Aorta (tissue), 5 donors: ENCODE measurements around the gene NKAIN2. TPM values are rescaled to one million over a fixed set of nuclear protein-coding genes. Genes with fewer than 3 reads are reported as not detected.

Source experiments
- ATAC-seq: fragments of 200-7000 bp; cut with Tn5 transposase; one replicate; pipeline ENCODE4 v1.9.1; 2022; ENCODE audit warnings: moderate library complexity; ENCODE audit not compliant: low FRiP score
- DNase-seq, 2 donors: peaks; one replicate each; pipeline ENCODE4 v3.0.0-alpha.2; 2020
- H3K27ac ChIP-seq, 2 donors: one replicate each; pipeline ENCODE4 v1.5.1; 2013; ENCODE audit warnings: low read length in 2 of 2, mild to moderate bottlenecking in 2 of 2, moderate library complexity in 2 of 2, control low read depth in 1 of 2, inconsistent platforms in 1 of 2, low read depth in 1 of 2
- H3K27me3 ChIP-seq, 2 donors: one replicate each; pipeline ENCODE4 v1.6.1; 2013; ENCODE audit warnings: control low read depth in 1 of 2, low read length in 1 of 2, mild to moderate bottlenecking in 1 of 2, moderate library complexity in 1 of 2; ENCODE audit not compliant: insufficient read depth in 2 of 2, control insufficient read depth in 1 of 2
- H3K36me3 ChIP-seq, 2 donors: one replicate each; pipeline ENCODE4 v1.6.1; 2013; ENCODE audit warnings: control low read depth in 1 of 2, low read length in 1 of 2, mild to moderate bottlenecking in 1 of 2; ENCODE audit not compliant: insufficient read depth in 2 of 2, control insufficient read depth in 1 of 2
- H3K4me1 ChIP-seq, 2 donors: one replicate each; pipeline ENCODE4 v1.6.1; 2013; ENCODE audit warnings: low read length in 2 of 2, control low read depth in 1 of 2, mild to moderate bottlenecking in 1 of 2, moderate library complexity in 1 of 2; ENCODE audit not compliant: insufficient read depth in 2 of 2, control insufficient read depth in 1 of 2
- H3K4me3 ChIP-seq, 2 donors: one replicate each; pipeline ENCODE4 v1.5.1; 2013; ENCODE audit warnings: low read length in 2 of 2, control low read depth in 1 of 2, mild to moderate bottlenecking in 1 of 2
- H3K9me3 ChIP-seq: one replicate; pipeline ENCODE4 v1.6.1; 2013; ENCODE audit warnings: mild to moderate bottlenecking, low read length; ENCODE audit not compliant: control insufficient read depth
- WGBS, 2 donors: extraction: QIAGEN DNeasy Blood & Tissue Kit; methylation state at CpG; one replicate each; pipeline ENCODE4 v1.1.7; 2013; 5-methylcytosine and 5-hydroxymethylcytosine counted together
- intact Hi-C, 2 donors: fragments of 100-400 bp; cut with DNase I; formaldehyde crosslinking; loops; one replicate each; pipeline versions ENCODE4 v1.14.2 to v1.15.0; 2022
- long read RNA-seq, 2 donors: library from polyadenylated mRNA; unstranded; transcript quantifications; one replicate each; pipeline ENCODE4 v2.0.0, GENCODE V29; 2020 to 2021
- polyA plus RNA-seq, 2 donors: library from polyadenylated mRNA; stranded (reverse); fragments of 200-250 nt; gene quantifications; one replicate each; pipeline ENCODE4 v1.2.3, GENCODE V29; 2013
- total RNA-seq, 2 donors: library from RNA; stranded (reverse); fragmentation: NEBNext Ultra II Directional; extraction: Animal tissue kit (Norgen Biotek cat#: 25700); gene quantifications; one replicate each; pipeline ENCODE4 v1.2.1, GENCODE V29; 2021
- donor health status: healthy with polysubstance abuse.
- donor health status: Bipolar disorder and iron deficiency.
- donor health status: DM: no; HTN: no; CAD: no.
- donor health status: DM: no; HTN: no; CAD: no.
- donor health status: DM: yes; HTN: yes; CAD: no.

NKAIN2 gene
- total RNA-seq, result 1 to 10 TPM; 1.4 to 1.9 TPM
- not detected for polyA plus RNA-seq
- long read RNA-seq, donor 1, partial matches to known transcripts, result 0 of 11 reads
- long read RNA-seq, donor 1, other reads (novel, unspliced or antisense), result 11 of 11 reads
- long read RNA-seq, donor 2, partial matches to known transcripts, result 1 of 14 reads
- long read RNA-seq, donor 2, other reads (novel, unspliced or antisense), result 13 of 14 reads

DNA sequence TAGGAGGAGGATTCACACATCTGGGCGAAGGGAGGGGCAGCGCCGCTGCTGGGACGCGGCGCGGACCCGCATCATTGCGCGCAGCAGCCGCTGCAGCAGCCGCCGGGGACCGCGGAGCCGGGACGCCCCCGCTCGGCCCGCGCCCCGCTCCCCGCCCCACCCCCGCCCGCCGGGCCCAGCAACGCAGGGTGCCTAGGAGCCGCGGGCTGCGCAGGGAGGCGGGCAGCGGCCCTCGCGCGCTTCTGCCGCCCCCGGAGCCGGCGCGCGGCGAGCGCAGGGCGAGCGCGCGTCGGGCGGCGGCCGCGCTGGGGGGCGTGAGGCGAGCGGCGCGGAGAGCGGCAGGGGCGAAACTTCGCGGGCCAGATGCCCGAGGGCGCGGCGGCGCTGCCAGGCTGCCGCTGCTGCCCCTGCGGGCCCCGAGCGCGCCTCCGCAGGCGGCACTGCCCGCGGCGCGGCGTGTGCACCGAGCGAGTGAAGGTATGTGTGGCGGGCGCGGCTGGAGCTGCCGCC lies at the start of gene NKAIN2:
TSS of gene NKAIN2 (plus strand) at position 362 of the 510 bp plus-strand sequence.
- peak within 1 kb of the TSS; percentile 0 to 51 for H3K4me3 ChIP-seq
- H3K4me1 ChIP-seq, result no peaks in the 10 kb centered on the region
- H3K27me3 ChIP-seq, result no peaks in the 10 kb centered on the region
- WGBS, 2 donors, result 1% methylated on average over 37 to 84 of the region's 84 CpGs
- DNase-seq (no peak), ATAC-seq (no peak)
- no peaks in the 10 kb centered on the region for H3K9me3 ChIP-seq
- no peak within 1 kb of the TSS for H3K27ac ChIP-seq
- intact Hi-C loops, result loop anchor here (10.0 kb wide), 1 partner anchor 1051 kb away; no protein-coding TSS in a partner anchor
- no peaks in the 10 kb centered on the region for H3K36me3 ChIP-seq

DNA sequence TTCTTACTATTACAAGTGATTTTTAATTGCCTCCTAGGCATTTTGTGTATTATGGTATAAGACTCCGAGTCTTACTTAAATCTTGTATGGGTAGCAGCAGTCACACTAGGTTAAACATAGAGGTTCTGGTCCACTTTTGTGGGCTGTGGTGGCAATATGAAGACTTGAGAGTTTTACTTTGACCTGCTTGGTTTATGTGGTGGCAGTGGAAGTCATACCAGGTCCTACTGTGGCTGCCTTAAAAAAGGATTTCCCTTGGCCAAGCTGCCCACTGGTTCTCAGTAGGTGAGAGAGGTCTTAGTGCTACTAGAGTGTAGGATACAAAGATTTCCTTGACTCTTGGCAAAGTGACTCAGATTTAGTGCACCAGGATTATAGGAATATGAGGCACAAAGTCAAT lies 44.2 kb upstream of the NKAIN2 start:
- intact Hi-C loops, result no loop called here
- WGBS, 2 donors, result 96 to 100% methylated on average over 1 of the region's 1 CpG

DNA sequence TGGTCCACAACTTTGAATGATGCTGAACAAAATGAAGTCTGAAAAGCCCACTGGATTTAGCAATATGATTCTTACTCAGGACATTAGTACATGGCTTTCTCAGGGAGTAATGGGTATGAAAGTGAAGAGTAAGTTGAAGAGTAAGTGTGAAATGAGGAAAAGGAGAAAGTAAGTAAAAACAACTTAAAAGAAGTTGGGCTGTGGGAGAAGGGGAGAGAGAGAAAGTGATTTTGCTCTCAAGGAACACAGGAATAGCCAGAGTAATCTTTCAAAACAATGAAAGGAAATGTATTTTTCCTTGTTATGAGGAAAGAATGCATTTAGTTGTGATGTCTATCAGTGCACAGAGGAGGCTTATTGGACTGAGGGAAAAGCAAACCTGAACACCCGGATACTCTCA lies 39.8 kb upstream of the NKAIN2 start:
- intact Hi-C loops, result no loop called here
- no peaks in the 10 kb centered on the region for H3K4me1 ChIP-seq
- no peak for ATAC-seq

More for the DNA sequence above, 44.2 kb upstream of the NKAIN2 start:
- ATAC-seq (no peak), DNase-seq (no peak)
- no peaks in the 10 kb centered on the region for H3K27me3 ChIP-seq
- no peaks in the 10 kb centered on the region for H3K9me3 ChIP-seq
- no peak overlapping the region for H3K4me3 ChIP-seq
- H3K36me3 ChIP-seq, result no peaks in the 10 kb centered on the region
- no peaks in the 10 kb centered on the region for H3K4me1 ChIP-seq
- H3K27ac ChIP-seq, result no peak overlapping the region

DNA sequence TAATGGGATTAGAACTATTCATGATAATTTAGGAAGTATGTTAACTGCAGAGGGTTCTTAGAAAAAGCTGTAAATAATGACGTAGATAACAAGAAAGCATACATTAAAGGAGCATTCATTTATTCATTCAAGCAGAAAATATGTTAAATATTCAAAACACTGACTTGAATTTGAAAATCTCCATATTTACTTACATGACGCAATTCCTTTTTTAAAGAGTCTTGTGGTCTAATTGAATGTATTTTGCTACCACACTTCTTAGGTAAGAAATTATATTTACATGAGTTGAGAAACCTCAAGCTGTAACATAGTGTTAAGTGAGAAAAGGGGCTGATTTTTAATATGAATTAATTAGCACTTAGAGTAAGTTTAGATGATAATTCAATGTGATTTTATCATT lies 38.9 kb upstream of the NKAIN2 start:
- DNase-seq, result no peak

More for the DNA sequence above, 39.8 kb upstream of the NKAIN2 start:
- Histone ChIP-seq H3K9me3 (no peaks in the 10 kb centered on the region), H3K4me3 (no peak overlapping the region), H3K27me3 (no peaks in the 10 kb centered on the region), H3K27ac (no peak overlapping the region), H3K36me3 (no peaks in the 10 kb centered on the region)
- DNase-seq, result no peak
- WGBS, 2 donors, result 57 to 68% methylated on average over 1 of the region's 1 CpG

DNA sequence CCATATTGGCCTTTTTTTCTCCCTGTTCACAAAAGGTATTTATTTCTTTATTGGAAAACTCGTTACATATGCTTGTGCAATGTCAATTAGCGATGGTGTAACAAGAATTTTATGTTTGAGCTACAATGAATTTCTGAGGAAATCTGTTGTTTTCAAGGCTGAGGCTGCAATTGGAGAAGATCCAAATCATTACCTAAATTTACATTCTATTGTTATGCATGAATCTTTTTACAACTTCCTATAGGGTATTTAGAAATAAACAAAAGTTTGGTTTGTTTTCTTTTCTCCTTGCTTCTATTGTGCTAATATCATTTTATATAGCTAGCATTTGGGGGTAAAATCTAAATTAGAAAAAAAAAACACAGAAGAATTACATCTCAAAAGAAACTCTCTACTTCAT lies 34.7 kb upstream of the NKAIN2 start:
- Histone ChIP-seq H3K4me1 (peaks cover 0 to 11% of the 10 kb centered on the region in 2 donors), H3K4me3 (no peak overlapping the region), H3K36me3 (no peaks in the 10 kb centered on the region), H3K27me3 (no peaks in the 10 kb centered on the region), H3K9me3 (no peaks in the 10 kb centered on the region), H3K27ac (no peak overlapping the region)
- ATAC-seq, result no peak
- WGBS, 2 donors, result 93 to 95% methylated on average over 2 of the region's 2 CpGs
- DNase-seq, result no peak
- intact Hi-C loops, result no loop called here

More for the DNA sequence above, 38.9 kb upstream of the NKAIN2 start:
- no peaks in the 10 kb centered on the region for H3K36me3 ChIP-seq
- no peaks in the 10 kb centered on the region for H3K9me3 ChIP-seq
- H3K4me3 ChIP-seq, result no peak overlapping the region
- H3K4me1 ChIP-seq, result no peaks in the 10 kb centered on the region
- H3K27me3 ChIP-seq, result no peaks in the 10 kb centered on the region
- ATAC-seq, result no peak
- 66 to 69% methylated on average over 2 of the region's 2 CpGs for WGBS, 2 donors
- intact Hi-C loops, result no loop called here
- H3K27ac ChIP-seq, result no peak overlapping the region

DNA sequence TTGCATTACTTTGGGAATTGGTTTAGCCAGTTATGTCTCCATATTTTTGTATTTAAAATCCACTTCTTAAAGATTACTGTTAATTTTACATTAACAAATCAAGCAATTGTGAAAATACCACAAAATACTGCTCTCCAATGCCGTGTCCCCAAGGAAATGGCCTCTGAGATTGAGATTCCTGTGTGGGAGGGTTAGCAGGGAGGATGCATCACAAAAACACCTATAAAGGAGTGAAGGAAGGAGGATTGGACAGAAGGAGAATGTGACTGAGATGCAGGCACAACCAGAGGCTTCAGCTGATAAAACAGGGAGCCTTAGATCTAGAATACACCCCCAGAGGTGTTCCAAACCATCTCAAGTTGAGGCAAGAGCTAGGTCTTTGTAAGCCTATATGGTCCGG lies 34.2 kb upstream of the NKAIN2 start:
- DNase-seq, result no peak
- H3K27me3 ChIP-seq, result no peaks in the 10 kb centered on the region
- no peak overlapping the region for H3K27ac ChIP-seq
- no peaks in the 10 kb centered on the region for H3K36me3 ChIP-seq
- no peak overlapping the region for H3K4me3 ChIP-seq
- H3K4me1 ChIP-seq, result peaks cover 0 to 11% of the 10 kb centered on the region in 2 donors
- ATAC-seq, result no peak
- intact Hi-C loops, result no loop called here
- no peaks in the 10 kb centered on the region for H3K9me3 ChIP-seq
- 92 to 94% methylated on average over 2 of the region's 2 CpGs for WGBS, 2 donors

DNA sequence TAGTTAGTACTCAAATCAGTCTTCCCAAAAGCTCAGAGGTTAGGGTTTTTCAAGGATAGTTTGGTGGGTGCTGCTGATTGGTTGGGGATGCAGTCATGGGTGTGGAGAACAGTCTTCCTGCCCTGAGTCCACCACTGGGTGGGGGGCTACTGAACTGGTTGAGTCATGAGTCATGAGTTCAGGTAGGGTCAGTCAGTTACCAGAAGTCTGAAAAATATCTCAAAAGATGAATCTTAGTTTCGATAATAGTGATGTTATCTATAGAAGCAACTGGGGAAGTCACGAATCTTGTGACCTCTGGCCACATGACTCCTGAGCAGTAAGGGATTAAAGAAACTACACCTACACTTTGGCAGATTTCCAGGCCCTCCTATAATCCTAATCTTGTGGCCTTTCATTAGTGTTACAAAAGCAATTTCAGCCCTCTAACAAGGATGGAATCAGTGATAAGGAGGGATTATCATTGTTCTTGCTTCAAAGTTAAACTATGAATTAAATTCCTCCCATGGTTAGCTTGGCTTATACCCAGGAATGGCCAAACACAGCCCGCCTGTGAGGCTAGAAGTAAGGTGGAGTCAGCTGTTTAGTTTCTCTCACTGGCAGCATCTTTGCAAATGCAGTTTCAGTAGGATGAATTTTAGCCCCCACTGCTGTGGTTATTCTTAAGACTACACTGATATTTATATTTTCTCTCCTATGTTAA lies 33.3 kb upstream of the NKAIN2 start:
- no peaks in the 10 kb centered on the region for H3K27me3 ChIP-seq
- H3K9me3 ChIP-seq, result no peaks in the 10 kb centered on the region
- ATAC-seq, result no peak
- DNase-seq, result no peak
- H3K4me3 ChIP-seq, result no peak overlapping the region
- WGBS, 2 donors, result 45 to 49% methylated on average over 3 of the region's 3 CpGs
- H3K36me3 ChIP-seq, result no peaks in the 10 kb centered on the region
- H3K4me1 ChIP-seq, result peaks cover 0 to 11% of the 10 kb centered on the region in 2 donors
- intact Hi-C loops, result no loop called here
- no peak overlapping the region for H3K27ac ChIP-seq

DNA sequence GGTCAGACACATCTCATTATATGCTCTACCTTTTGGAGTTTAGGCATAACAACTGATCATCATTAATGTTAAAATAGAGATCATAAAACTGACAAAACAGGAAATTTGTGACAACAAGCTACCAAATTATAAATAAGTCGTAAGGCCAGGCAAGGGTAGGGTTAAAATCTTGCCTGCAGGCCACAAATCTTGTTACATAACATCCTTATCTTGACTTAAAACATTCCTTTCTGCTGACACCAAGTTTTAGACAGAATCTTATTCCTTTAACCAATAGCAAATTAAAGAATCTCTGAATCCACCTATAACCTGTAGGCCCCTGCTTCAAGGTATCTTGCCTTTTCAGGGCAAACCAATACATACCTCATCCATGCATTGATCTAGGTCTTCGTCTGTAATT lies 32.5 kb upstream of the NKAIN2 start:
- ATAC-seq (no peak), DNase-seq (no peak)
- Histone ChIP-seq H3K36me3 (no peaks in the 10 kb centered on the region), H3K9me3 (no peaks in the 10 kb centered on the region), H3K27ac (no peak overlapping the region), H3K4me1 (peaks cover 0 to 11% of the 10 kb centered on the region in 2 donors), H3K27me3 (no peaks in the 10 kb centered on the region), H3K4me3 (no peak overlapping the region)
- intact Hi-C loops, result no loop called here
- 11 to 20% methylated on average over 2 of the region's 2 CpGs for WGBS, 2 donors

DNA sequence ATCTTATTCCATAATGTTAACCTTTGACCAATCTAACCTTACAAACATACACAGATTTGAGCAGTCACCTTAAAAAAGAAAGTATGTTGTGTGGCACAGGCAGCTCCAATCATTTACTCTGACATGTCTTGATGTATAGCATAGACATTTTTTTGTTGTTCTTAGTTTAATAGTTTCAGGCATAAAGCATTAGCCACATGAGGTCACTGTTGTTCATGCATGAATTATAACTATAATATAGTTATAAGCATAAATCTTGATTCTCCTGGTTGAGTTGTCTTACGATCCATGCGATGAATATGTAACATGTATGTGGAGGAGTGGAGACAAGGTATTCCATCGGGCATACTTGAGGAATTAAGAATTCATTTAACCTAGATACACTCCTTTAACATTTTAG lies 26.1 kb upstream of the NKAIN2 start:
- 24 to 26% methylated on average over 3 of the region's 3 CpGs for WGBS, 2 donors
- DNase-seq (no peak), ATAC-seq (no peak)
- Histone ChIP-seq H3K4me3 (no peak overlapping the region), H3K9me3 (no peaks in the 10 kb centered on the region), H3K27me3 (no peaks in the 10 kb centered on the region), H3K36me3 (no peaks in the 10 kb centered on the region), H3K27ac (no peak overlapping the region), H3K4me1 (no peaks in the 10 kb centered on the region)
- intact Hi-C loops, result no loop called here
